GM12864 (cell line): Measurements from ENCODE around the gene WASL.
"Not testable (repeated sequence)": the region's sequence is repeated elsewhere in the genome, so short reads cannot be mapped to it uniquely, and the experiment has no call there.

ENCODE experiments used
- DNase-seq: peaks from one replicate; pipeline ENCODE4 v3.0.0-alpha.2; 2011; ENCODE audit warnings: low read depth
- H3K4me3 ChIP-seq: 2 replicates; pipeline ENCODE4 v1.5.1; 2011; ENCODE audit warnings: mild to moderate bottlenecking, low read depth, low read length, control low read depth
- TF ChIP-seq, protein P1 (sequence below): IDR thresholded peaks from 2 replicates; pipeline ENCODE4 v1.5.1; 2011; ENCODE audit warnings: low read depth, mild to moderate bottlenecking, moderate library complexity, low read length, control low read depth, inconsistent platforms; ENCODE audit errors: missing control alignments

Gene WASL

GRCh38 chr7:123782071-123782798 is 33.4 kb upstream of the WASL start:
- no peak overlapping the region for H3K4me3 ChIP-seq
- DNase-seq: no peak
- TF ChIP-seq, protein P1, sequence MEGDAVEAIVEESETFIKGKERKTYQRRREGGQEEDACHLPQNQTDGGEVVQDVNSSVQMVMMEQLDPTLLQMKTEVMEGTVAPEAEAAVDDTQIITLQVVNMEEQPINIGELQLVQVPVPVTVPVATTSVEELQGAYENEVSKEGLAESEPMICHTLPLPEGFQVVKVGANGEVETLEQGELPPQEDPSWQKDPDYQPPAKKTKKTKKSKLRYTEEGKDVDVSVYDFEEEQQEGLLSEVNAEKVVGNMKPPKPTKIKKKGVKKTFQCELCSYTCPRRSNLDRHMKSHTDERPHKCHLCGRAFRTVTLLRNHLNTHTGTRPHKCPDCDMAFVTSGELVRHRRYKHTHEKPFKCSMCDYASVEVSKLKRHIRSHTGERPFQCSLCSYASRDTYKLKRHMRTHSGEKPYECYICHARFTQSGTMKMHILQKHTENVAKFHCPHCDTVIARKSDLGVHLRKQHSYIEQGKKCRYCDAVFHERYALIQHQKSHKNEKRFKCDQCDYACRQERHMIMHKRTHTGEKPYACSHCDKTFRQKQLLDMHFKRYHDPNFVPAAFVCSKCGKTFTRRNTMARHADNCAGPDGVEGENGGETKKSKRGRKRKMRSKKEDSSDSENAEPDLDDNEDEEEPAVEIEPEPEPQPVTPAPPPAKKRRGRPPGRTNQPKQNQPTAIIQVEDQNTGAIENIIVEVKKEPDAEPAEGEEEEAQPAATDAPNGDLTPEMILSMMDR: no peak

- not testable (repeated sequence) for DNase-seq, H3K4me3 ChIP-seq
Measured at GRCh38 chr7:123780472-123780871, 31.7 kb upstream of the WASL start.

- DNase-seq: no peak
- H3K4me3 ChIP-seq: no peak overlapping the region
- TF ChIP-seq, protein P1: no peak
Measured at GRCh38 chr7:123774496-123774895, 25.7 kb upstream of the WASL start.

- TF ChIP-seq, protein P1: no peak
- no peak for DNase-seq
- H3K4me3 ChIP-seq: no peak overlapping the region
Measured at GRCh38 chr7:123773481-123773880, 24.7 kb upstream of the WASL start.

DNA sequence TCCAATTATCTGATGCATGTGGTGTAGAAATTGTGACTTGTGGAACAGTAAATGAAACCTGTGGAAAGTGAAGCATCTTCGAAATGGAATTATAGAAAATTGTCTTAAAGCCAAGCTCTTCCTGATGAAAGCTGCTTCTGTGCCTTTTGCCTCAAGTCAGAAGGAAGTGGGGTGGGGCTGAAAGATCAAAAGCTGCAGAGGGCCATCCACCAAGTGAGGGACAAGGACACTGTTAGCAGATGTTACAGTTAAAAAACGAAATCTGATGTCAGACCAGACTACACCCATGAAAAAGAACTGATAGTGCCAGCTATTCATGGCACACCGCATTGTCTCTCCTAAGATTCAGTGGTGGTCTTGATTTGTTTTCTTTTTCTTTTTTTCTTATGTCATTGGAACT is 23.8 kb upstream of the WASL start:
- DNase-seq: no peak
- TF ChIP-seq, protein P1: no peak
- H3K4me3 ChIP-seq: no peak overlapping the region

GRCh38 chr7:123771846-123772245 is 23.0 kb upstream of the WASL start:
- TF ChIP-seq, protein P1: no peak
- DNase-seq: no peak
- H3K4me3 ChIP-seq: no peak overlapping the region

DNA sequence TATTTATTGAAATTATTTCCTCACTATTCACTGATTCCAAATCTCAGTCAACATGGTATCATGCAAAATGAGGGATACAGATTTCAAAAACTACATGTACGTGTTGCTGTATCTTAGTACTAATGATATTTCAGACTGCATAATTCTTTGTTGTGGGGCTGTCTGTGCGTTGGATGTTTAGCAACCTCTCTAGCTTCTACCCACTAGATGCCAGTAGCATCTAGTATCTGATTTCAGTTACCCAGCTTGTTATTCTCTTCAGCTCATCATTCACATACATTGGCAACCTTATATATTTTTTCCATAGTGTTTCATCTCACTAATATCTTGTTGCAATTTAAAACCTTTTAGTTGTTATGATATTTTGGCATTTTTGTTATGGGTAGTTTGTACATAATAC is 22.5 kb upstream of the WASL start:
- no peak overlapping the region for H3K4me3 ChIP-seq
- TF ChIP-seq, protein P1: no peak
- DNase-seq: no peak
